PC-3 (cell line): ENCODE data around the gene CCL13.

ENCODE experiments used
- CTCF ChIP-seq: fragments of 300-600 bp; sonication (generic); conservative IDR thresholded peaks from 2 replicates; pipeline ENCODE4 v1.5.1; 2017; ENCODE audit warnings: antibody characterized with exemption, low read depth, mild to moderate bottlenecking, low read length
- EZH2 ChIP-seq: fragments of 300-600 bp; sonication (generic); IDR thresholded peaks from one replicate; pipeline ENCODE4 v1.6.1; 2017; ENCODE audit warnings: antibody characterized with exemption, mild to moderate bottlenecking, low read length; ENCODE audit not compliant: unreplicated experiment

- TF ChIP-seq CTCF, result no peak
- TF ChIP-seq EZH2, result no peak
Measured at GRCh38 chr17:34354637-34355036, 1.6 kb upstream of the CCL13 start.
